Endodermal cell (in vitro differentiated cells): ENCODE measurements around the gene CCDC102A. TPM values are rescaled to one million over a fixed set of nuclear protein-coding genes. Genes with fewer than 3 reads are reported as not detected.

ENCODE experiments used
- DNase-seq: peaks from one replicate; pipeline ENCODE4 v3.0.0-alpha.2; 2017
- H3K27ac ChIP-seq: 2 replicates; pipeline ENCODE4 v1.5.1; 2013; ENCODE audit warnings: mild to moderate bottlenecking, low read depth, low read length, moderate library complexity
- H3K27me3 ChIP-seq: 2 replicates; pipeline ENCODE4 v1.6.1; 2013; ENCODE audit warnings: mild to moderate bottlenecking, low read length, moderate library complexity; ENCODE audit not compliant: insufficient read depth, control insufficient read depth, poor library complexity, severe bottlenecking
- H3K36me3 ChIP-seq: 2 replicates; pipeline ENCODE4 v1.7.0; 2013; ENCODE audit warnings: mild to moderate bottlenecking, low read length, moderate library complexity; ENCODE audit not compliant: control insufficient read depth, insufficient read depth
- H3K4me1 ChIP-seq: one replicate; pipeline ENCODE4 v1.7.0; 2013; ENCODE audit warnings: low read length; ENCODE audit not compliant: control insufficient read depth, insufficient read depth
- H3K4me3 ChIP-seq: 2 replicates; pipeline ENCODE4 v1.5.1; 2013; ENCODE audit warnings: mild to moderate bottlenecking, low read length, moderate library complexity
- H3K9ac ChIP-seq: 2 replicates; pipeline ENCODE4 v1.6.1; 2013; ENCODE audit warnings: mild to moderate bottlenecking, low read length, moderate library complexity; ENCODE audit not compliant: poor library complexity, severe bottlenecking; ENCODE audit errors: extremely low read depth
- H3K9me3 ChIP-seq: 2 replicates; pipeline ENCODE4 v1.6.1; 2013; ENCODE audit warnings: mild to moderate bottlenecking, low read length, moderate library complexity; ENCODE audit not compliant: control insufficient read depth
- H3K27ac Mint-ChIP-seq: 2 replicates; pipeline ENCODE4 v1.8.0; 2020; ENCODE audit warnings: mixed read lengths
- H3K27me3 Mint-ChIP-seq: 2 replicates; pipeline ENCODE4 v1.8.0; 2021; ENCODE audit warnings: mild to moderate bottlenecking, mixed read lengths; ENCODE audit not compliant: insufficient read depth
- H3K36me3 Mint-ChIP-seq: 2 replicates; pipeline ENCODE4 v1.8.0; 2020; ENCODE audit warnings: low read depth, mixed read lengths
- H3K4me1 Mint-ChIP-seq: 2 replicates; pipeline ENCODE4 v1.8.0; 2020; ENCODE audit warnings: mixed read lengths
- H3K4me3 Mint-ChIP-seq: 2 replicates; pipeline ENCODE4 v1.8.0; 2020; ENCODE audit warnings: mild to moderate bottlenecking, moderate library complexity, mixed read lengths
- H3K9me3 Mint-ChIP-seq: 2 replicates; pipeline ENCODE4 v1.8.0; 2020; ENCODE audit warnings: mild to moderate bottlenecking, mixed read lengths
- CTCF ChIP-seq: fragments of 200-600 bp; sonication (generic); conservative IDR thresholded peaks from 2 replicates; pipeline ENCODE4 v1.5.0; 2021; ENCODE audit warnings: antibody characterized with exemption, mild to moderate bottlenecking
- WGBS, 2 experiments: methylation state at CpG; one replicate each; pipeline versions ENCODE4 v1.1.5 to v1.1.7; 2013; ENCODE audit warnings: missing lambda C conversion rate in 2 of 2, mixed read lengths in 1 of 2; ENCODE audit not compliant: insufficient coverage in 1 of 2, insufficient read length in 1 of 2; 5-methylcytosine and 5-hydroxymethylcytosine counted together
- total RNA-seq, 2 donors: library from RNA; stranded (reverse); fragmentation: NEBNext Ultra II Directional in 1 of 2; extraction: Animal tissue kit (Norgen Biotek cat#: 25700) in 1 of 2; gene quantifications; 2 replicates in 1 of 2; 3 replicates in 1 of 2; pipeline ENCODE4 v1.2.1, GENCODE V29; 2021

Gene CCDC102A
- total RNA-seq, 2 donors from 2014 or later: 6.7 to 9.8 TPM

- H3K27ac ChIP-seq: no peak overlapping the region
- Mint-ChIP-seq H3K36me3 (no peaks in the 10 kb centered on the region), H3K27ac (no peak overlapping the region), H3K27me3 (peaks cover 26% of the 10 kb centered on the region), H3K4me1 (peaks cover 28% of the 10 kb centered on the region), H3K9me3 (no peaks in the 10 kb centered on the region), H3K4me3 (no peak overlapping the region)
- H3K36me3 ChIP-seq: no peaks in the 10 kb centered on the region
- H3K9me3 ChIP-seq: no peaks in the 10 kb centered on the region
- H3K27me3 ChIP-seq: peaks cover 5% of the 10 kb centered on the region
- DNase-seq: peak; percentile 38
- H3K9ac ChIP-seq: no peak overlapping the region
- no peak for TF ChIP-seq CTCF
- peaks cover under 1% of the 10 kb centered on the region for H3K4me1 ChIP-seq
- H3K4me3 ChIP-seq: no peak overlapping the region
- WGBS, 2 experiments: 91 to 93% methylated on average over 11 to 13 of the region's 14 CpGs
Measured at GRCh38 chr16:57482845-57483545, 53.4 kb downstream of the CCDC102A start.

DNA sequence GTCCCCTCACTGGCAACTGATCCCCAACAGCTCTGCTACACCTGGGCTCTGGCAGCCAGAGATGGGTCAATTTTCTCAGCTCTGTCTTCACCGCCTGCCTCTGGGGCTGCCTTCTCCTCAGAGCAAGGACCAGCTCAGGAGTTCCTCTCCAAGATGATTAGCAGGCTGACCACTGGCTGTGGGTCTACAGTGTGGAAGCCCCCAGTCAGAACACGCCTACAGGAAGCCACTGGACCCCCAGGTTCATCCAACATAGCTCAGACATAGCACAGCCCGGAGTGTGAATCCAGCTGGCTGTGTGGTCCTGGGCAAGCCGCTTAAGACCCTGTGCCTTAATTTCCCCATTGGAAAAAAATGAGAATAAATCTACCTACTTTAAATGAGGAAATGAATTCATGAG is 55.0 kb downstream of the CCDC102A start:
- Mint-ChIP-seq H3K27ac (no peak overlapping the region), H3K9me3 (no peaks in the 10 kb centered on the region), H3K4me1 (peaks cover 27% of the 10 kb centered on the region), H3K36me3 (no peaks in the 10 kb centered on the region), H3K27me3 (peaks cover 24% of the 10 kb centered on the region), H3K4me3 (no peak overlapping the region)
- H3K4me1 ChIP-seq: peaks cover 6% of the 10 kb centered on the region
- H3K9me3 ChIP-seq: no peaks in the 10 kb centered on the region
- H3K27me3 ChIP-seq: peaks cover 5% of the 10 kb centered on the region
- H3K9ac ChIP-seq: no peak overlapping the region
- no peaks in the 10 kb centered on the region for H3K36me3 ChIP-seq
- H3K27ac ChIP-seq: no peak overlapping the region
- TF ChIP-seq CTCF: no peak
- peak; percentile 27 for DNase-seq
- H3K4me3 ChIP-seq: no peak overlapping the region
- 91 to 93% methylated on average over 4 of the region's 4 CpGs for WGBS, 2 experiments

- Histone ChIP-seq H3K4me1 (peaks cover 6% of the 10 kb centered on the region), H3K36me3 (no peaks in the 10 kb centered on the region), H3K27me3 (peaks cover 5% of the 10 kb centered on the region), H3K9me3 (no peaks in the 10 kb centered on the region), H3K4me3 (no peak overlapping the region), H3K9ac (no peak overlapping the region), H3K27ac (no peak overlapping the region)
- H3K27ac Mint-ChIP-seq: no peak overlapping the region
- H3K36me3 Mint-ChIP-seq: no peaks in the 10 kb centered on the region
- no peak for TF ChIP-seq CTCF
- no peaks in the 10 kb centered on the region for H3K9me3 Mint-ChIP-seq
- H3K4me3 Mint-ChIP-seq: no peak overlapping the region
- H3K4me1 Mint-ChIP-seq: peaks cover 27% of the 10 kb centered on the region
- no peak for DNase-seq
- peaks cover 22% of the 10 kb centered on the region for H3K27me3 Mint-ChIP-seq
- 94 to 97% methylated on average over 5 to 6 of the region's 6 CpGs for WGBS, 2 experiments
Measured at GRCh38 chr16:57480754-57481230, 55.6 kb downstream of the CCDC102A start.
